GM18868 (cell line): ENCODE measurements around the gene TMEM212.
"Not testable (repeated sequence)": the region's sequence is repeated elsewhere in the genome, so short reads cannot be mapped to it uniquely, and the experiment has no call there.

Experiments
- ATAC-seq: cut with Tn5 transposase; IDR thresholded peaks from one replicate; pipeline ENCODE4 v1.9.1; 2021; ENCODE audit warnings: mild to moderate bottlenecking, moderate library complexity; ENCODE audit not compliant: unreplicated experiment

The TMEM212 gene

GRCh38 chr3:171854649-171855305 lies 11.6 kb downstream of the TMEM212 start:
- no peak for ATAC-seq

- not testable (repeated sequence) for ATAC-seq
Measured at GRCh38 chr3:171858770-171859169, 15.6 kb downstream of the TMEM212 start.

- ATAC-seq, result no peak
Measured at GRCh38 chr3:171860830-171861535, 17.8 kb downstream of the TMEM212 start.

GRCh38 chr3:171862392-171862791 lies 19.2 kb downstream of the TMEM212 start:
- no peak for ATAC-seq

- no peak for ATAC-seq
Measured at GRCh38 chr3:171862993-171863521, 19.9 kb downstream of the TMEM212 start.

GRCh38 chr3:171863920-171864319 lies 20.8 kb downstream of the TMEM212 start:
- ATAC-seq, result no peak

- ATAC-seq, result no peak
Measured at GRCh38 chr3:171865191-171865865, 22.2 kb downstream of the TMEM212 start.

GRCh38 chr3:171867981-171868380 lies 24.8 kb downstream of the TMEM212 start:
- no peak for ATAC-seq

GRCh38 chr3:171871392-171872274 lies 28.5 kb downstream of the TMEM212 start:
- ATAC-seq, result no peak

- no peak for ATAC-seq
Measured at GRCh38 chr3:171873580-171873979, 30.4 kb downstream of the TMEM212 start.

- ATAC-seq, result no peak
Measured at GRCh38 chr3:171874251-171874681, 31.1 kb downstream of the TMEM212 start.

- ATAC-seq, result no peak
Measured at GRCh38 chr3:171874879-171875278, 31.7 kb downstream of the TMEM212 start.

- no peak for ATAC-seq
Measured at GRCh38 chr3:171875923-171876412, 32.8 kb downstream of the TMEM212 start.

- no peak for ATAC-seq
Measured at GRCh38 chr3:171876680-171877147, 33.6 kb downstream of the TMEM212 start.

- ATAC-seq, result no peak
Measured at GRCh38 chr3:171878461-171879225, 35.5 kb downstream of the TMEM212 start.

GRCh38 chr3:171879472-171879871 lies 36.3 kb downstream of the TMEM212 start:
- no peak for ATAC-seq

- no peak for ATAC-seq
Measured at GRCh38 chr3:171880101-171880870, 37.1 kb downstream of the TMEM212 start.

GRCh38 chr3:171881251-171881650 lies 38.1 kb downstream of the TMEM212 start:
- ATAC-seq, result no peak
